Activated naive CD4-positive, alpha-beta T cell (primary cell): ENCODE data around the gene LRRC47.

Experiments used
- DNase-seq, 4 experiments: peaks; one replicate each; lab custom pipeline; 2025; lab: John Stamatoyannopoulos, UW

Gene LRRC47

GRCh38 chr1:3786468-3787348 is 9.6 kb downstream of the LRRC47 start:
- DNase-seq, result no peak

DNA sequence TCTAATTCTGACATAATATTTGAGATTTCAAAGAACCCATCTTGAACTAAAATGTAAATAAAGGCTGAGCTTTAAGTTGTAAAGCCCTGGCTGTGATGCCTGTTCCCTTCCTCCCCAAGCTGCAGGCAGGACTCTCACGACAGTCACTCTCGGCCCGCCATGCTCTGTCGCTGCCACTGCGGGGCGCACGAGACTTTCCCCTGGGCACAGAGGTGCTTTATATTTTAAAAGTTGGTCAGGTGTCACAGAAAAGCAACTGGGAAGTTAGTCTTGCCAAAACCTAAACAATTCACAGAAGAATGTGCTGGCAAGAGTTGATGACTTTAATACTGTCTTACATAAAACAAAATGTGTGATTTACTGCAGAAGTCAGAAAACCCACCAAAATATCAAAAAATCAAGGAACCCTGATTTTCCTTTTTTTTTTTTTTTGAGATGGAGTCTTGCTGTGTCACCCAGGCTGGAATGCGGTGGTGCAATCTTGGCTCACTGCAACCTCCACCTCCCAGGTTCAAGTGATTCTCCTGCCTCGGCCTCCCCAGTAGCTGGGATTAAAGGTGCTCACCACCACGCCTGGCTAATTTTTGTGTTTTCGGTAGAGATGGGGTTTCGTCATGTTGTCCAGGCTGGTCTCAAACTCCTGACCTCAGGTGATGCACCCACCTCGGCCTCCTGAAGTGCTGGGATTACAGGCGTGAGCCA is 10.7 kb downstream of the LRRC47 start:
- DNase-seq, result no peak

- DNase-seq, result no peak
These were observed 11.3 kb downstream of the LRRC47 start for GRCh38 chr1:3785045-3785444.

GRCh38 chr1:3783651-3784474 is 12.4 kb downstream of the LRRC47 start:
- no peak for DNase-seq

DNA sequence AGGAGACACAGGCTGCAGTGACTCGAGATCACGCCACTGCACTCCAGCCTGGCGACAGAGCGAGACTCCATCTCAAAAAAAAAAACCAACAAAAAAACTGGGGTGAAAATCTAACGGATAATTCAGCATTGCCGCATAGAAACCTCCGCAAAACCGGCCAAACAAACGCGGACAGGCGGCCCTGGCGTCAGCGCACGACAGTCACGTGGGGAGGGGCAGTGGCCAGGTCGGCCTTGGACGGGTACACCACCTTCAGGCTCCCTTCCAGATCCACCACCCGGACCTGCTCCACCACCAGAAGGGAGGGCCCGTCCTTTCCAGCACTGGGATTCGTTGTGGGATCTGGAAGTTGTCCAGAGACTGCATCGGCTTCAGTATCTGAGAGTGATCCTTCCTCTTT is 15.4 kb downstream of the LRRC47 start:
- no peak for DNase-seq

DNA sequence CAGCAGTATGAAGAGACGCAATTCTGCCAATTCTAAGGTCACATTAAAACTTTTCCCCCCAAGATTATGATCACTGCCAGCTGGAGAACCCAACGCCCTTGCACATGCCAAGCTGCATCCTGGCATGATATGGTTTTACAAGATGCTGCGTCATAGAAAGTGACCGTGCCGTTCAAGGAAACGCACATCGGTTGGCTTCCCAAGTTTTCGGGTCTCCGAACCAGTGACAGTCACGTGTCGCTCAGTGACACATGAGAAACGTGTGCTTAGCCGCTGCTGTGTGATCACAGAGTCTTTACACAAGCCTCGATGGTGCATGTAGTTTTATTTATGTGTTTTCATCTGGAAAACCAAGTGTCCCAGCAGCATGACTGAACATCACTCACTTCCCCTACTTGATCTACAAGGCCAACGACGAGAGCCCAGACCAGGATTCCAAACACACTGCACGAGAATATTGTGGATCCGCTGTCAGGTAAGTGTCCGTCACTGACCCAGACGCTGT is 16.3 kb downstream of the LRRC47 start:
- no peak for DNase-seq

DNA sequence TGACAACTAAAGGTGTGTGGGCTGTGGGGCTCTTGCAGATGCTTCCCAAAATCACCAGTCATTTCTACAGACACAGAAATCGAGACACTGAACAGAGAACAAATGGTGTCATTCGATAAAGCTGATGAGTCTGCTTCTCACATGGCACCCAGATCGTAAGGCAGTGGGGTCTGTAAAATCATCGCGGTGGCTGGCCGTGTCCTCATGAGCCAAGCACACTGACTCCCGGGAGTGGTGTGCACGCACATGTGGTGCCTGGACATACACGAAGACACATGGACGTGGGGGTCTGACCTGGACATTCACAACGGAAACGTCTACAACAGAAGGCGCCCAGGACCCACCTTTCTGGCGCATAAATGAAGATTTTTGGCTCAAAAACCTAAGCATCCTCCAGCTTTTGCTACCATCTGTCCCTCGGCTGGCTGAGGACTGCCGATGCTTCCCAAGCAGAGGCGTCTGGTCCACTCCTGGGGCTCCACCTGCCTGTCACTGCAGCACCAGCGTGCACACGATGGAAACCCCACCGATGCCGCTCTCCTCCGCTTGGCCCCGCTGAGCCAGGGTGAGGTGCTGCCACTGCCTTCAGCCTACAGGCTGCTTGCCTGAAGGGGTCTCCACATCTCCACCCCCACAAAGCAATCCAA is 16.9 kb downstream of the LRRC47 start:
- DNase-seq, result no peak

DNA sequence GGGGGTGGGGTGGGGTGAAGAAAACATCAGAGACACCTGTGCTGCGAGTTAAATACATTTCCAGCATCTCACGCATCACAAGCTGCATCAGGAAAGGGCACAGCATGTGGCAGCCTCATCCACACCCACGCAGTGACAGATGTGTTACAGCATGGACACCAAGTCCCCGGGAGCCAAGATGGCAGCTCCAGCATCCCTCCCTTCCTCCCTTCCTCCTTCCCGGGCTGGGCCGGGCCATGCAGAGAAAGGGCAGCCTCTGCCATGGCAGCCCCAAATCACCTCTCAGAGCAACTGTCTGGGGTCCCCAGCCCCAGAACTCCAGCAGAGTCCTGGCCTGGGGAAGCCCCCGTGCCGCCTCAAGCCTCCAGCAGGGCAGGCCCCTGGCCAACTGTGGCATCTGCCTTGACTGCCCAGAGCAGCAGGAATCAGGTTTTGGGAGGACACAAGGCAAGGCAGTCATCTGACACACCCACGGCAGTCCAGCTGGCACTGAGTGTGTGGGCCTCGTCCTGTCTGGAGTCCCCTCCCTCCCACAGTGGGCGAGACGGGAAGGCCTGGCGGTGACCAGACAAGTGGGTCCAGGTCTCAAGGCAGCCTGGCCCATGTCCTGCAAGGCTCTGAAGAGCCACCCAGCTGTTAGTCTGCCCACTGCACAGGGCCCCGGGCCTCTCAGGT is 17.6 kb downstream of the LRRC47 start:
- DNase-seq, result no peak

DNA sequence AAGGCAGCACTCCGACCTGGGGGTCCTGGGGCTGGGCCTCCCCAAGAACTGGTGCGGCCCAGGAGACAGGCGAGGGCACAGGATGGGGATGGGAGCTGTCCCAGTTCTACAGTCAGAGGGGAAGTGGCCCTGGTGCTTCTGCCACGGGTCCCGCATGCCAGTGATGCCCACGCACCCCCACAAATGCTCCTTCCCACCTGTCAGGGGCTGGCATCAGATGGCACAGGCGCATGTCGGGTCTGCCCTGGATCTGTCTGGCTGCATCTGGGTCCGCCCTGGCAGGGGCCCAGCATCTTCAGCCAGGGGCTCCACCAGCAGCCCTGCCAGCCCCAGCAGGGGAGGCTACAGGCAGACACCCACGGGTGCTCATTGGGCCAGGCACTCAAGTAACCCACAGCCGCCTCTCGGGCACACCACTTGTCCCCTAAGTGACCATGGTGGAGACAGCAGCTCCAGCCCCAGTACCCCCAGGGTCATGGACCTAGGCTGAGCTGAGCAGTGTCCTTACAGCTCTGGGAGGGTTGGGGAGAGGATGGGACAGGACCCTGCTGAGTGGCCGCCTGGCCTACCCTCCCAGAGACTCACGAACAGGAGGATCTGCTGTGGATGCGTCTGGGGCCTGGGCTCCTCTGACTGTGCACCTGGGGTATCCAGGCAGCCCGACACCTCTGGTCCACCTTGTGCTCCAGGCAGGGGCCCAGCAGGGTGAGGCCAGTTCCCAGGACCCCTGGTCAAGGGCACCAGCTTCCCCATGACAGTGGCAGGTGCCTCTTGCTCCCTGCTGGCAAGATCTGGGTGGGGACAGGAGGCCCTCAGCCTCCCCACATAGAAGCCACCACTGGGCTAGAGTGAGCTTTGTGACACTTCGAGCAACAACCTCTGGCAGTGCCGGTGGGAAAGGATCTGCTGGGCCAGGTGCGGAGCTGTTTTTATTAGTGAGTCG is 18.4 kb downstream of the LRRC47 start:
- no peak for DNase-seq

DNA sequence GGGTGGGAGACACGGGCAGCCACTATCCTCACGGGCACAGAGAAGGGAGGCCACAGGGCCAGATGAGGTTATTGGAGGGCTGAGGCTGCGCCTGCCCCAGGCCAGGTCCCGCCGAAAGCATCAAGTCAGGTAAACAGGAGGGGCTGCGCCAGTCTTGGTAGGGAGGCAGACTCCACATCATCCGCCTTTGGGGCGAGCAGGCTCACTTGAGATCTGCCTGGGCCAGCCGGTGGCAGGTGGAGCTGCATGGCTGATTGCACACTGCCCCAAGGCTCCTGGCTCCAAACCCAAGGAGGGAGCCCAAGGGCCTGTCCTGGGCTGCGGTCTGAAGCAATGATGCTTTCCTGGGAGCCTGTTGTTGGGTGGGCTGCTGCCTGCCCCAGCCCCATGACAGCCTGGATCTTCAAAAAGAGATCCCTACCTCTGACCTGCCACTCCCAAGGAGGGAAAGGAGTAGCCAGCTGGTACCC is 19.2 kb downstream of the LRRC47 start:
- DNase-seq, result no peak

GRCh38 chr1:3776231-3776961 is 19.9 kb downstream of the LRRC47 start:
- no peak for DNase-seq

GRCh38 chr1:3775490-3776230 is 20.6 kb downstream of the LRRC47 start:
- peak in 2 of 4 experiments; percentile 12 to 31 for DNase-seq

GRCh38 chr1:3774946-3775489 is 21.3 kb downstream of the LRRC47 start:
- DNase-seq, result no peak

- DNase-seq, result no peak
These were observed 21.9 kb downstream of the LRRC47 start for GRCh38 chr1:3774276-3774945.

GRCh38 chr1:3773572-3774275 is 22.6 kb downstream of the LRRC47 start:
- no peak for DNase-seq

GRCh38 chr1:3772715-3773571 is 23.4 kb downstream of the LRRC47 start, which contains the start of gene SMIM1:
Gene SMIM1 (plus strand): TSS chr1:3772749. CDS start chr1:3775374, 2,625 bp downstream.
- DNase-seq, result no peak
